Heart left ventricle (tissue), 13 donors: ENCODE results near the gene AKAP7.

Source experiments
- POLR2A ChIP-seq, 2 donors: fragments of 450-650 bp; IDR thresholded peaks; one replicate each; pipeline ENCODE4 v1.6.1; 2017; ENCODE audit warnings: antibody characterized with exemption in 2 of 2, mild to moderate bottlenecking in 2 of 2, moderate library complexity in 2 of 2
- TF ChIP-seq, protein P1 (sequence below), 12 donors: fragments of 200-600 bp; sonication (generic) in 4 of 12; IDR thresholded peaks; one replicate each; pipeline versions ENCODE4 v1.5.0 to v1.8.0; 2018 to 2022; ENCODE audit warnings: antibody characterized with exemption in 12 of 12, mild to moderate bottlenecking in 5 of 12
- donor health status: ischemic (EF 13 %, LVEDD 7.1; RV severe dilation, severe dysfunction).
- donor health status: DM: no; HTN: yes; CAD: no.
- donor health status: DM: no; HTN: no; CAD: no.
- donor health status: ischemic (EF 25% LVEDD 6.9; RV normal size, moderate dysfunction).
- donor health status: ischemic (EF 25% LVEDD 5.7; RV mildly dilated, moderate dysfunction).
- donor health status: ischemic (EF 35%, LVEDD 5.7; RV mildly dilated, moderate dysfunction).
- donor health status: nonischemic (EF 11% LVEDD 7.7; RV severe dilation, severe dysfunction).
- donor health status: DM: yes; HTN: yes; CAD: no.
- donor health status: PGD.
- donor health status: ischemic (EF 29% LVEDD 5.4; RV normal size, mild dysfunction).
- donor health status: nonischemic (EF 23%, LVEDD 6.1; RV moderate dilation, normal function).

GRCh38 chr6:131286469-131287040 lies 151.3 kb downstream of the AKAP7 start:
- TF ChIP-seq POLR2A (IDR thresholded peaks at IDR 0.05): no peak
- TF ChIP-seq, protein P1, sequence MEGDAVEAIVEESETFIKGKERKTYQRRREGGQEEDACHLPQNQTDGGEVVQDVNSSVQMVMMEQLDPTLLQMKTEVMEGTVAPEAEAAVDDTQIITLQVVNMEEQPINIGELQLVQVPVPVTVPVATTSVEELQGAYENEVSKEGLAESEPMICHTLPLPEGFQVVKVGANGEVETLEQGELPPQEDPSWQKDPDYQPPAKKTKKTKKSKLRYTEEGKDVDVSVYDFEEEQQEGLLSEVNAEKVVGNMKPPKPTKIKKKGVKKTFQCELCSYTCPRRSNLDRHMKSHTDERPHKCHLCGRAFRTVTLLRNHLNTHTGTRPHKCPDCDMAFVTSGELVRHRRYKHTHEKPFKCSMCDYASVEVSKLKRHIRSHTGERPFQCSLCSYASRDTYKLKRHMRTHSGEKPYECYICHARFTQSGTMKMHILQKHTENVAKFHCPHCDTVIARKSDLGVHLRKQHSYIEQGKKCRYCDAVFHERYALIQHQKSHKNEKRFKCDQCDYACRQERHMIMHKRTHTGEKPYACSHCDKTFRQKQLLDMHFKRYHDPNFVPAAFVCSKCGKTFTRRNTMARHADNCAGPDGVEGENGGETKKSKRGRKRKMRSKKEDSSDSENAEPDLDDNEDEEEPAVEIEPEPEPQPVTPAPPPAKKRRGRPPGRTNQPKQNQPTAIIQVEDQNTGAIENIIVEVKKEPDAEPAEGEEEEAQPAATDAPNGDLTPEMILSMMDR (IDR thresholded peaks at IDR 0.05): no peak
